Subcutaneous abdominal adipose tissue (tissue), 5 donors: Measurements from ENCODE around the gene NRIP3.
"Not testable (repeated sequence)": the region's sequence is repeated elsewhere in the genome, so short reads cannot be mapped to it uniquely, and the experiment has no call there.

Experiments used
- H3K27ac ChIP-seq: one replicate; pipeline ENCODE4 v1.7.0; 2013; ENCODE audit warnings: low read depth, mild to moderate bottlenecking, inconsistent platforms, low read length, moderate library complexity
- H3K27me3 ChIP-seq, 5 donors: one replicate each; pipeline ENCODE4 v1.7.0; 2013; ENCODE audit warnings: low read length in 5 of 5, inconsistent platforms in 1 of 5; ENCODE audit not compliant: control insufficient read depth in 5 of 5, insufficient read depth in 4 of 5
- H3K36me3 ChIP-seq, 5 donors: one replicate each; pipeline ENCODE4 v1.7.0; 2013; ENCODE audit warnings: low read length in 5 of 5; ENCODE audit not compliant: control insufficient read depth in 5 of 5, insufficient read depth in 5 of 5
- H3K4me1 ChIP-seq, 5 donors: one replicate each; pipeline ENCODE4 v1.7.0; 2013; ENCODE audit warnings: low read length in 5 of 5, mild to moderate bottlenecking in 3 of 5, moderate library complexity in 1 of 5; ENCODE audit not compliant: control insufficient read depth in 5 of 5, insufficient read depth in 5 of 5
- H3K4me3 ChIP-seq, 5 donors: one replicate each; pipeline ENCODE4 v1.7.0; 2013; ENCODE audit warnings: low read length in 5 of 5, low read depth in 1 of 5
- H3K9ac ChIP-seq, 5 donors: one replicate each; pipeline ENCODE4 v1.7.0; 2013; ENCODE audit warnings: low read length in 5 of 5, mild to moderate bottlenecking in 4 of 5, moderate library complexity in 3 of 5
- H3K9me3 ChIP-seq, 5 donors: one replicate each; pipeline ENCODE4 v1.7.0; 2013; ENCODE audit warnings: low read length in 5 of 5; ENCODE audit not compliant: control insufficient read depth in 5 of 5
- donor health status: healthy.
- donor health status: healthy.
- donor health status: healthy.
- donor health status: healthy.
- donor health status: healthy.

NRIP3 gene

GRCh38 chr11:9002920-9003572 is 755 bp downstream of the NRIP3 start:
- H3K9me3 ChIP-seq: no peaks in the 10 kb centered on the region
- no peaks in the 10 kb centered on the region for H3K36me3 ChIP-seq
- H3K4me1 ChIP-seq: peaks cover 0 to 19% (median 18%) of the 10 kb centered on the region in 5 donors
- H3K9ac ChIP-seq: peak overlapping the region in 4 of 5 donors; percentile 18 to 62 (median 52)
- H3K27me3 ChIP-seq: peaks cover 3 to 10% (median 7%) of the 10 kb centered on the region in 5 donors
- peak overlapping the region; percentile 56 to 67 (median 60) for H3K4me3 ChIP-seq
- H3K27ac ChIP-seq: no peak overlapping the region

- H3K27me3 ChIP-seq: peaks cover 3 to 10% (median 7%) of the 10 kb centered on the region in 5 donors
- H3K36me3 ChIP-seq: no peaks in the 10 kb centered on the region
- H3K9me3 ChIP-seq: no peaks in the 10 kb centered on the region
- no peak overlapping the region for H3K9ac ChIP-seq
- H3K27ac ChIP-seq: no peak overlapping the region
- H3K4me3 ChIP-seq: no peak overlapping the region
- peaks cover 0 to 19% (median 18%) of the 10 kb centered on the region in 5 donors for H3K4me1 ChIP-seq
Observed at GRCh38 chr11:9001736-9002135, 2.1 kb downstream of the NRIP3 start.

GRCh38 chr11:8998017-8998416 is 5.8 kb downstream of the NRIP3 start:
- Histone ChIP-seq H3K9ac (no peak overlapping the region), H3K27me3 (peaks cover 3 to 8% (median 6%) of the 10 kb centered on the region in 5 donors), H3K4me3 (no peak overlapping the region), H3K27ac (no peak overlapping the region), H3K4me1 (peaks cover 0 to 4% (median 3%) of the 10 kb centered on the region in 5 donors), H3K9me3 (no peaks in the 10 kb centered on the region), H3K36me3 (no peaks in the 10 kb centered on the region)

GRCh38 chr11:8997451-8997850 is 6.3 kb downstream of the NRIP3 start:
- no peaks in the 10 kb centered on the region for H3K9me3 ChIP-seq
- peaks cover 3 to 5% (median 3%) of the 10 kb centered on the region in 5 donors for H3K27me3 ChIP-seq
- no peak overlapping the region for H3K9ac ChIP-seq
- no peaks in the 10 kb centered on the region for H3K4me1 ChIP-seq
- H3K27ac ChIP-seq: no peak overlapping the region
- H3K4me3 ChIP-seq: no peak overlapping the region
- no peaks in the 10 kb centered on the region for H3K36me3 ChIP-seq

- Histone ChIP-seq H3K4me3 (no peak overlapping the region), H3K9ac (no peak overlapping the region), H3K27ac (no peak overlapping the region), H3K9me3 (no peaks in the 10 kb centered on the region), H3K36me3 (no peaks in the 10 kb centered on the region), H3K27me3 (no peaks in the 10 kb centered on the region), H3K4me1 (no peaks in the 10 kb centered on the region)
Observed at GRCh38 chr11:8989453-8989852, 14.3 kb downstream of the NRIP3 start.

- no peaks in the 10 kb centered on the region for H3K9me3 ChIP-seq
- H3K4me3 ChIP-seq: no peak overlapping the region
- H3K27me3 ChIP-seq: no peaks in the 10 kb centered on the region
- H3K9ac ChIP-seq: no peak overlapping the region
- H3K36me3 ChIP-seq: no peaks in the 10 kb centered on the region
- H3K4me1 ChIP-seq: no peaks in the 10 kb centered on the region
- no peak overlapping the region for H3K27ac ChIP-seq
Observed at GRCh38 chr11:8988329-8989234, 15.2 kb downstream of the NRIP3 start.

- H3K4me3 ChIP-seq: no peak overlapping the region
- H3K4me1 ChIP-seq: no peaks in the 10 kb centered on the region
- no peak overlapping the region for H3K27ac ChIP-seq
- no peak overlapping the region for H3K9ac ChIP-seq
- no peaks in the 10 kb centered on the region for H3K27me3 ChIP-seq
- H3K9me3 ChIP-seq: no peaks in the 10 kb centered on the region
- H3K36me3 ChIP-seq: no peaks in the 10 kb centered on the region
Observed at GRCh38 chr11:8987446-8987845, 16.4 kb downstream of the NRIP3 start.

- not testable (repeated sequence) for H3K9me3 ChIP-seq, H3K27me3 ChIP-seq, H3K27ac ChIP-seq, H3K9ac ChIP-seq, H3K4me1 ChIP-seq, H3K4me3 ChIP-seq, H3K36me3 ChIP-seq
Observed at GRCh38 chr11:8986772-8987171, 17.0 kb downstream of the NRIP3 start.

GRCh38 chr11:8985462-8985861 is 18.3 kb downstream of the NRIP3 start:
- H3K4me1 ChIP-seq: no peaks in the 10 kb centered on the region
- H3K27ac ChIP-seq: no peak overlapping the region
- no peaks in the 10 kb centered on the region for H3K36me3 ChIP-seq
- no peaks in the 10 kb centered on the region for H3K9me3 ChIP-seq
- H3K4me3 ChIP-seq: no peak overlapping the region
- H3K9ac ChIP-seq: no peak overlapping the region
- H3K27me3 ChIP-seq: no peaks in the 10 kb centered on the region

- H3K27me3 ChIP-seq: no peaks in the 10 kb centered on the region
- no peak overlapping the region for H3K27ac ChIP-seq
- H3K36me3 ChIP-seq: no peaks in the 10 kb centered on the region
- H3K4me3 ChIP-seq: no peak overlapping the region
- no peak overlapping the region for H3K9ac ChIP-seq
- no peaks in the 10 kb centered on the region for H3K4me1 ChIP-seq
- H3K9me3 ChIP-seq: no peaks in the 10 kb centered on the region
Observed at GRCh38 chr11:8983552-8983951, 20.2 kb downstream of the NRIP3 start.
